Activated T-helper 1 cell treated with Interleukin-2 at 50 U/mL for 16 hours (primary cell): ENCODE data around the gene TMBIM1.
A peak's percentile ranks its signal among the peaks of the same experiment; 100 is the strongest.

Experiments
- DNase-seq: peaks from one replicate; pipeline ENCODE4 v3.0.0-alpha.2; 2020; ENCODE audit warnings: low read depth

The TMBIM1 gene

DNA sequence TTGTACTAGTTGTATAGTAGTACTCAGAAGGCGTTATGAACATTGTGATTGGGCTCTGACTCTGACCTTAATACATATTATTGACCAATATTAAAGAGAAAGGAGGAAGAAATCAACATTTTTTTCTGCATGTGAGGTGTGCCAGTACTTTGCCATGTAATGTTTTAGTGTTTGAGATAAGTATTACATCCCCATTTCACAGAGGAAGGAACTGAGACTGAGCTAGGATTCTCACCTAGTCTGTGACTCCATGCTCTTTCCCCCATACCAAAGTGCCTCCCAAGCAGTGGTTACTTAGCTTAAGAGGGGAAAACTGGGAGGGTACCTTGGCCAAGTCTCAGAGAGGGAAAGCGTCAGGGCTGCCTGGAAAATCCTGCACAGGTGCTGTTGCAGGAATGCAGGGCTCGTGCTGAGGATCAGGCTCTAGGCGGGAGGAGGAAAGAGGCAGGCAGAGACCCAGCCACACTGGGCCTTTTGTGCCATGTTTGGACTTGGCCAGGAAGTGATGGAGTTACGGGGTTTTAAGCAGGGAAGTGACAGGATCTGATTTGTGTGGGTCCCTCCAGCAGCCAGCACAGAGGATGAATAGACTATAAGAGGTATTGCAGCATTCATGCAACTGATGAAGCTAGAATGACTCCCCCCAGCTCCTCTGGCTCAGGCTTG, 20.3 kb downstream of the TMBIM1 start:
- DNase-seq = no peak

DNA sequence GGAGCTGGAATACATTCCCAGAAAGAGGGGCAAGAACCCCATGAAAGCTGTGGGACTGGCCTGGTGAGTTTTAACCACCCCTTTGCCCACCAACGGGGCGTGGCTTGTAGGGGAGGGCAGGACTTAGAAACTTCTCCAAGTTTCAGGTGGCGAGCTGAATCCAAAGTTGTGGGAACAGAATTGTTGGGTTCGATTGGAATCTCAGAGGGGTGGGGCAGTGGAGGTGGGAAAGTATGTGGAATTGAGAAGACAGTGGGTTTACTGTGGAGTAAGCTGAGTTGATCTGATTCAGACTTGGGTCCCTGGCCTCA, 20.9 kb downstream of the TMBIM1 start:
- DNase-seq = no peak

GRCh38 chr2:218270721-218271486, 21.4 kb downstream of the TMBIM1 start:
- no peak for DNase-seq

- DNase-seq = peak; percentile 100
Measured at GRCh38 chr2:218269900-218270720, 22.2 kb downstream of the TMBIM1 start, which contains the start of the genes AAMP and PNKD. TSS of gene AAMP (minus strand) at chr2:218270137. CDS start at chr2:218270086, 51 bp downstream. TSS of gene PNKD (plus strand) at chr2:218270519. CDS start at chr2:218270536, 17 bp downstream.

- no peak for DNase-seq
Measured at GRCh38 chr2:218267259-218267658, 25.0 kb downstream of the TMBIM1 start.

- DNase-seq = no peak
Measured at GRCh38 chr2:218266316-218266979, 25.9 kb downstream of the TMBIM1 start.

DNA sequence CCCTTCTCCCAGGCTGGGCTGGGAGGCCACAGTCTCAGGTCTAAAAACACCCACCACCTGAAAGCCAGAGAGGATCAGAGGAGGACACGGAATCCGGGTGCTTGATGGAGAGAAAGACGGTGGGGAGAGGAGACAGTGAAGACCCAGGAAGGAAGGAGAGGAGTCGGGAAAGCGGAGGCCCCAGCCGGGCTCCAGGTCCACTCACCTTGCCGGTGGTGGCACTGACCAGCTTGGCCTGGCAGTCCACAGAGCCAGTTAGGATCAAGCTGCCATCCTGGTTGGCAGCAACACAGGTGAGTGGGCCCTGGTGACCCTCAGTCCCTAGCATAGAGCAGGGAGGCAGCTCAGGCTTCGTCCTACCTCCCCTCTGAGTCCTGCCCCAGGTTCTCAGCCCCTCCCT, 26.7 kb downstream of the TMBIM1 start:
- DNase-seq = no peak

DNA sequence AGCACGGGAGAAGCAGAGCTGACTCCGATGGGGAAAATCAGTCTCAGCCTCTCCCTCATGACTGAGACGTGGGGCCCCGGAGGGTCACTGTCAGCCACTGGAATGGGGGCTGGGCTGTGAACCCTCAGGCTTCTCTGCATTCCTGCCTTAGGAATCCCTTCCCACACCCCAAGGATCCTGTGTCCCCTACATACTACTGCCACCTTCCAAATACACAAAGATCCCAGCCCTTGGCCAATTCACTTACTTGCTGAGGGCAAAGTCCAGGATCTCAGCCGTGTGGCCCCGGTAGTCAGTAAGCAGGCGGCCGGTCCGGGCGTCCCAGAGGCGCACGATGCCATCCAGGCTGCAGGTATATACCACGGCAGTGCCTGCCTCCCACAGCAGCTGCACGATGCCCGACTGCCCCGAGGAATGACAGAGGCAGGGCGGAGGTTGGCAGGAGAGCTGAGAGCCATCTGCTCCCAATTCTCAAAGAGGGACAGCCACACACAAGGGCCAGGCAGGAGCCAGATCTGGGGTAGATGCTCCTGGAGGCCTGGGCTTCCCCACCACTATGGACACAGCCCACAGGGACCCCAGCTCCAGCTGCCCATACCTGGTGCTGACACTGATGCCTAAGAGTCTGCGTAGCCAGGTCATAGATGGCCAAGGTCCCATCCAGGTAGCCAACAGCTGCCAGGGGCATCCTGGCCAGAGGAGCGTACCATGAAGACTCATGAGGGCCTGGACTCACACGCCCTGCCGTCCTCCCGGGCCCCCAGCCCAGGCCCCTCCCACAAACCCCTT, 27.3 kb downstream of the TMBIM1 start:
- DNase-seq = no peak

GRCh38 chr2:218263817-218264641, 28.3 kb downstream of the TMBIM1 start:
- DNase-seq = no peak

DNA sequence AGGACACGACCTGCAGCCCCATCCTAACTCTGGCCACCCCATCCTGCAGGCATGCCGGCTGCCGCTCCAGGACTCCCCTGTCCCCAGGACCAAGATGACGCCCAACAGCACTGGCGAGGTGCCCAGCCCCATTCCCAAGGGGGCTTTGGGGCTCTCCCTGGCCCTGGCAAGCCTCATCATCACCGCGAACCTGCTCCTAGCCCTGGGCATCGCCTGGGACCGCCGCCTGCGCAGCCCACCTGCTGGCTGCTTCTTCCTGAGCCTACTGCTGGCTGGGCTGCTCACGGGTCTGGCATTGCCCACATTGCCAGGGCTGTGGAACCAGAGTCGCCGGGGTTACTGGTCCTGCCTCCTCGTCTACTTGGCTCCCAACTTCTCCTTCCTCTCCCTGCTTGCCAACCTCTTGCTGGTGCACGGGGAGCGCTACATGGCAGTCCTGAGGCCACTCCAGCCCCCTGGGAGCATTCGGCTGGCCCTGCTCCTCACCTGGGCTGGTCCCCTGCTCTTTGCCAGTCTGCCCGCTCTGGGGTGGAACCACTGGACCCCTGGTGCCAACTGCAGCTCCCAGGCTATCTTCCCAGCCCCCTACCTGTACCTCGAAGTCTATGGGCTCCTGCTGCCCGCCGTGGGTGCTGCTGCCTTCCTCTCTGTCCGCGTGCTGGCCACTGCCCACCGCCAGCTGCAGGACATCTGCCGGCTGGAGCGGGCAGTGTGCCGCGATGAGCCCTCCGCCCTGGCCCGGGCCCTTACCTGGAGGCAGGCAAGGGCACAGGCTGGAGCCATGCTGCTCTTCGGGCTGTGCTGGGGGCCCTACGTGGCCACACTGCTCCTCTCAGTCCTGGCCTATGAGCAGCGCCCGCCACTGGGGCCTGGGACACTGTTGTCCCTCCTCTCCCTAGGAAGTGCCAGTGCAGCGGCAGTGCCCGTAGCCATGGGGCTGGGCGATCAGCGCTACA, 29.4 kb downstream of the TMBIM1 start:
- DNase-seq = no peak

- no peak for DNase-seq
Measured at GRCh38 chr2:218262237-218262600, 30.1 kb downstream of the TMBIM1 start.

- no peak for DNase-seq
Measured at GRCh38 chr2:218261423-218262236, 30.7 kb downstream of the TMBIM1 start.

DNA sequence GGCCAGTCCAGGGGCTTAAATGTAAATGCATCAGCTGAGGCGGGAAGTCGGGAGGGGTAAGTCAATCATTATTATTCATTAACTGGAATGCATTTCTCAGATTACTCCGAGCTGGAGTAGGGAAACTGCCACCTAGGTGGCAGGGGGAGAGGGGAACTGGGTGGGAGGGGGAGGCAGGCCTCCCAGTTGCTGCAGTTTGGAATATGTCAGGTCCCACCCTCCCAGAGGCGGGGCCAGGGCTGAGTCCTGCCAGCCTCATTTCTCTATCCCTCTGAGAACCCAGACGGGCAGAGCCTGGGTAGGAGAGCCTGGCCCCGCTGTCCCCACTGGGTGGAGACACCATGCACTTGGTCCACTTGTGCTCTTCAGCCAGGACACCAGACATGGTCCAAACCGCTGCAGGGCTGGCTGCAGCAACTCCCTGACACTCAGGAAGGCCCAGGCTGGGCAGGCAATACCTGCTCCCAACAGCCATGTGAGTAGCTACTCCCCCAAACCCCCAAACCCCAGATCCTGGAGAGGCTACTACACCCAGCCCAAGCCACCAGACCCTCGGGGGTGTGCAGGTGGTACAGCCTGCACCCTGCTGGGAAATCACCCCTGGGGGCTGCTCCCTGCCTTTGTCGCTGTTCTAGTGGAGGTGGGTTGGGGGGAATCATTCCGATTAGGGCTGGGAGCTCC, 31.4 kb downstream of the TMBIM1 start, which contains the start of gene GPBAR1:
TSS of gene GPBAR1 (plus strand) at position 274 of the 681 bp plus-strand sequence. CDS start 1,710 bp downstream, outside the sequence.
- no peak for DNase-seq

DNA sequence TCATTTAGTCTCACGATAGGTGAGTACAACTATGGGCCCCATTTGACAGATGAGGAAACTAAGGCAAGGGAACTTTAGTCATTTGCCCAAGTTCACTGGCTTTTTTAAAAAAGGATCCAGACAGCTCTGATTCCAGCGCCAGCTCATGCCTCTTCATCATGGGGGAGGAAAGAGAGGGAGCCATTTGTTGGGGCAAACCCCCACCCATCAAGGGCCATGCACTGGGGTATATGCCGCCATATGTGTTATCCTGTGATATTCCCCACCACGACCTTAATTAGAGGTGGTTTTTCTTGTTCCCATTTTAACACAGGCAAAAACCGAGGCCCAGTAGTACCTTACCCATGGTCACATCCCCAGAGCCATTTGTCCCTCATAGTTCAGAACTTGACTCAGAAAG, 32.1 kb downstream of the TMBIM1 start:
- no peak for DNase-seq

- DNase-seq = no peak
Measured at GRCh38 chr2:218259099-218259961, 33.0 kb downstream of the TMBIM1 start.

DNA sequence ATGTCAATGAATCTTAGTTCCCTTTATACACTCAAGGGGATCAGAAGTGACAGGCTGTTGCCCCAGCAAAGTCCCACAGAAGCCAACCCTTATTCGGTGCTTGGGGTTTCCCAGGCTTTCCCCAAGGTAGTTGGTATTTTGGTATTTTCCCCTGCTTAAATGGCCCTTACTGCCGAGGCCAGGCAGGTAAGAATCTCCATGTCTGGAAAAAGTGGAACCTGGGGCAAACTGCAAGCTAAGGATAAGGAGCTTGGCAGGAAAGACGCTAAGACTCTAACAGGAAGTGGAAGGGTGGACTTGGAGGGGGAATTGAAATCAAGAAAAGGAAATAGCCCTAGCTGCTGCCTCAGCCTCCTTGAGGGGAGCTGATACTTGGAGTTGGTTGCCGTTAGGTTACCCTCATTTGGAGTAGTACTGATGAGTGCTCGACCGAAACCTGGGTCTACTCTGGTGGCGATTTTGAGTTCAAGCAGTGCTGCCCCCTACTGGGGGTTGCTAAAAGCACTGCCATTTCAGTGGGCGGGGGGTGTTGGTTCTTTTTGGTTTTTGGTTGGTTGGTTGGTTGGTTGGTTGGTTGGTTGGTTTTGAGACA, 34.8 kb downstream of the TMBIM1 start:
- peak; percentile 50 for DNase-seq
